ENCODE data around the gene NT5DC3. TPM values are rescaled to one million over a fixed set of nuclear protein-coding genes. Genes with fewer than 3 reads are reported as not detected.

Gene NT5DC3
- total and polyA plus RNA-seq, 8 donors, result 2.6 to 6.4 (median 4.0) TPM

GRCh38 chr12:103883908-103884307, 42.9 kb upstream of the NT5DC3 start:
- Histone ChIP-seq H3K27ac (no peak overlapping the region), H3K27me3 (no peaks in the 10 kb centered on the region), H3K4me3 (no peak overlapping the region), H3K9me3 (no peaks in the 10 kb centered on the region), H3K4me1 (no peaks in the 10 kb centered on the region), H3K36me3 (no peaks in the 10 kb centered on the region)
- no peak for FAIRE-seq
- 84 to 90% methylated on average over 2 of the region's 2 CpGs for WGBS, 2 donors
- no peak for DNase-seq
- peak in 1 of 4 donors; percentile 30 for ATAC-seq
- intact Hi-C loops (cut with DNase I), result loop anchor here in 1 of 3 donors (10.0 kb wide), 1 partner anchor 221 kb away; no protein-coding TSS in a partner anchor
- TF ChIP-seq CTCF (IDR thresholded peaks at IDR 0.05), result no peak

- no peak overlapping the region for H3K27ac ChIP-seq
- no peaks in the 10 kb centered on the region for H3K36me3 ChIP-seq
- no peaks in the 10 kb centered on the region for H3K27me3 ChIP-seq
- H3K4me1 ChIP-seq, result no peaks in the 10 kb centered on the region
- no peak for TF ChIP-seq CTCF (IDR thresholded peaks at IDR 0.05)
- no peak for FAIRE-seq
- ATAC-seq, result no peak
- no peaks in the 10 kb centered on the region for H3K9me3 ChIP-seq
- no peak overlapping the region for H3K4me3 ChIP-seq
- intact Hi-C loops (cut with DNase I), result loop anchor here in 1 of 3 donors (10.0 kb wide), 1 partner anchor 222 kb away; no protein-coding TSS in a partner anchor
- 56 to 64% methylated on average over 2 of the region's 2 CpGs for WGBS, 2 donors
- no peak for DNase-seq
These were observed 42.0 kb upstream of the NT5DC3 start for GRCh38 chr12:103882861-103883596.

DNA sequence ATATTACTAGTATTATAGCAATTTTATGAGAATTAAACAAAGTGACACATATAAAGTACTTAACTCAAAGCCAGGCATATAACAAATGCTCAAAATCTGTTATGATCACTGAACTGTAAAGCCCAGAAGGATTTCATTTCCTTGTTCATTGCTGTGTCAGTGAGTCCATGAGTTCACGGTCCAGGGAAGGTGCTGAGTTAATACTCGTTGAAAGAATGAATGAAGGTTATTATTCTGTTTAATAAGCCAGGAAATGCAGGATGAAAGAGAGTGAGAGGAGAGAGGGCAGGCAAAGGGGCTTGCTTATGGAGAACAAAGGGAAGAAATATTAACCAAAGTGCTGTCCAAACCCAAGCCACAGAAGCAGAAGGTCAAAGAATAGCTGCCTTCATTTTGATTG, 40.2 kb upstream of the NT5DC3 start:
- Histone ChIP-seq H3K4me3 (no peak overlapping the region), H3K27ac (no peak overlapping the region), H3K36me3 (no peaks in the 10 kb centered on the region), H3K27me3 (no peaks in the 10 kb centered on the region), H3K4me1 (no peaks in the 10 kb centered on the region), H3K9me3 (no peaks in the 10 kb centered on the region)
- ATAC-seq (no peak), DNase-seq (no peak), FAIRE-seq (no peak)
- WGBS, 2 donors, result 54 to 58% methylated on average over 2 of the region's 2 CpGs
- TF ChIP-seq CTCF (IDR thresholded peaks at IDR 0.05), result no peak
- intact Hi-C loops (cut with DNase I), result loop anchor here in 1 of 3 donors (10.0 kb wide), 1 partner anchor 224 kb away; no protein-coding TSS in a partner anchor

DNA sequence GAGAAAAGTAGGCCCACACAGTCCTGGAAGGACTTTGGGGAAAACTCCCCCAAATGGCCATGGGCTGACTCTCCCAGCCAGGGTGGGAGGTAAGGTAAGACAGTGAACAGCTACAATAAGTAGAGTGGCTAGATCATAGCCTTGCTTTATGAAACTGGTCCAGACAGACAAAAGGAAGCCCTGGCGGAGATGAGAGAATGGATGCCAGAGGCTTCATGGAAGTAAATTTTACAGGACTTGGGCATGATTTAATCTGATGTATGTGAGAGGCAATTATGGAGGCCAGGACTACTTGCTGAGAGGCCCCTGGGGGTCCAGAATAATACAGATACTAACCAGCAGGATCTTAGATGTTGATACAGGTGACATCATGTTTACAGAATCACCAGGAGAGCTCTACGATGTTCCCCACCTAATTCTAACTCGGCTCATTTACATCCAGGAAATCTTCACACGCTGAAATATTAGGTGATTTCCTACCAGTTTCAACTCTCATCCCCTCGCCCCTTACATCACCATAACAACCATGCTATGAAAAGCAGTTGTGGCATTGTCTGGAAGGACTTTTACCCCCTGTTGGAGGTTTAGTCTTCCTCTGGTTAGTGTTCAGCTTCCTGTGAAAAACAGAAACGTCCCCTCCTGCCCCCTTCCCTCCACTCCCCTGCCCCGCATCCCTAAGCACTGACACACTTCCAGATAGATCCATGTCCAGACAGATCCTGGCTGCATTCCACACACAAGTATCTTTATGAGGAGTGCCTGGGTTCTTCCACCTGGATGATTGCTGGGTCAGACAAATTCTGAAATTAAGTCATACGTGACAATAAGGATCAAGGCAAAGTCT, 39.5 kb upstream of the NT5DC3 start:
- no peaks in the 10 kb centered on the region for H3K27me3 ChIP-seq
- intact Hi-C loops (cut with DNase I), result loop anchor here in 1 of 3 donors (10.0 kb wide), 1 partner anchor 224 kb away; no protein-coding TSS in a partner anchor
- H3K27ac ChIP-seq, result no peak overlapping the region
- WGBS, 2 donors, result 55 to 58% methylated on average over 8 of the region's 8 CpGs
- DNase-seq (no peak), ATAC-seq (peak in 2 of 4 donors; percentile 21 to 26), FAIRE-seq (no peak)
- no peaks in the 10 kb centered on the region for H3K4me1 ChIP-seq
- H3K9me3 ChIP-seq, result no peaks in the 10 kb centered on the region
- TF ChIP-seq CTCF (IDR thresholded peaks at IDR 0.05), result no peak
- H3K4me3 ChIP-seq, result no peak overlapping the region
- H3K36me3 ChIP-seq, result no peaks in the 10 kb centered on the region
